Measurements from ENCODE around the gene ACTN4.

The ACTN4 gene

DNA sequence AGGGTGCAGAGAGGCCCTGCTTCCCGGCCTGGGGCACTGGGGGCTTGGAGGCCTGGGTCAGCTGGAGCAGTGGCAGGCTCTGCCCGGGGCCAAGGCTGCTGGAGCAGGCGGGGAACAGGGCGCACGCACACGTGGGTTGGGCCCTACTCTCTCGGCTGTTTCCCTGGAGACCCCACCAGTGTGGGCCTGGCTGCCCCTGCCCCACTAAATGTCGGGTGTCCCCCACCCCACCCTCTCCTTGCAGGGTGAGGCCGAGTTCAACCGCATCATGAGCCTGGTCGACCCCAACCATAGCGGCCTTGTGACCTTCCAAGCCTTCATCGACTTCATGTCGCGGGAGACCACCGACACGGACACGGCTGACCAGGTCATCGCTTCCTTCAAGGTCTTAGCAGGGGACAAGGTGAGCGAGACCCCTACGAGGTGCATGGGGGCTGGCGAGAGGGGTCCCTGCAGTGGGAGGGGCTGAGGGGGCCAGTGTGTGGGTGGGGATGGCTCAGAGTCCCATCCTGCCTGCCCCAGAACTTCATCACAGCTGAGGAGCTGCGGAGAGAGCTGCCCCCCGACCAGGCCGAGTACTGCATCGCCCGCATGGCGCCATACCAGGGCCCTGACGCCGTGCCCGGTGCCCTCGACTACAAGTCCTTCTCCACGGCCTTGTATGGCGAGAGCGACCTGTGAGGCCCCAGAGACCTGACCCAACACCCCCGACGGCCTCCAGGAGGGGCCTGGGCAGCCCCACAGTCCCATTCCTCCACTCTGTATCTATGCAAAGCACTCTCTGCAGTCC, 81.5 kb downstream of the ACTN4 start:
- no peak for DNase-seq

DNA sequence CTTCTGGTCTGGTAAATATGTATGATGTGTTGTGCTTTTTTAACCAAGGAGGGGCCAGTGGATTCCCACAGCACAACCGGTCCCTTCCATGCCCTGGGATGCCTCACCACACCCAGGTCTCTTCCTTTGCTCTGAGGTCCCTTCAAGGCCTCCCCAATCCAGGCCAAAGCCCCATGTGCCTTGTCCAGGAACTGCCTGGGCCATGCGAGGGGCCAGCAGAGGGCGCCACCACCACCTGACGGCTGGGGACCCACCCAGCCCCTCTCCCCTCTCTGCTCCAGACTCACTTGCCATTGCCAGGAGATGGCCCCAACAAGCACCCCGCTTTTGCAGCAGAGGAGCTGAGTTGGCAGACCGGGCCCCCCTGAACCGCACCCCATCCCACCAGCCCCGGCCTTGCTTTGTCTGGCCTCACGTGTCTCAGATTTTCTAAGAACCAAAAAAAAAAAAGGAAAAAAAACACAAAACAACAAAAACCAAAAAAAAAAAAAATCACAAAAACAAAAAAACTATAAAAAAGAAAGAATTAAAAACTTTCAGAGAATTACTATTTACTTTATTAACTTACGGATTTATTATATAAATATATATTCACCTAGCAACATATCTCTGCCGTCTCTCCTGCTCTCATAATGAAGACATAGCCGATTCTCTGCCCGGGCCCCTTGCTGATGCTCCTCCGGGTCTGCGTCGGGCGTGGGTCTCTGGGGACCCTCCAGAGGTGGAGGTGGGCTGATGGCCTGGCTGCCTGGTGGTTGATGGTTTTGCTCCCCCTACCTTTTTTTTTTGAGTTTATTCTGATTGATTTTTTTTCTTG, 82.4 kb downstream of the ACTN4 start:
- peak; percentile 48 for DNase-seq

DNA sequence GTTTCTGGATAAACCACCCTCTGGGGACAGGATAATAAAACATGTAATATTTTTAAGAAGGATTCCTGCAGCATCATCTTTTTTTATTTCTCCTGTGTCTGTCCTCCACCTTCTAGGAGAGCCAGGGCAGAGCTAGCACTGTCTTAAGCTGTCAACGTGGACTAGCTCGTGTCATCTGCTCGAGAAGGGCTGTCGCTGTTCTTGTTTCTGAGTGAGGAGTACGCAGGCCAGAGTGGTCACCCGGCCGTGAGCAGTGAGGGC, 83.0 kb downstream of the ACTN4 start:
- no peak for DNase-seq

DNA sequence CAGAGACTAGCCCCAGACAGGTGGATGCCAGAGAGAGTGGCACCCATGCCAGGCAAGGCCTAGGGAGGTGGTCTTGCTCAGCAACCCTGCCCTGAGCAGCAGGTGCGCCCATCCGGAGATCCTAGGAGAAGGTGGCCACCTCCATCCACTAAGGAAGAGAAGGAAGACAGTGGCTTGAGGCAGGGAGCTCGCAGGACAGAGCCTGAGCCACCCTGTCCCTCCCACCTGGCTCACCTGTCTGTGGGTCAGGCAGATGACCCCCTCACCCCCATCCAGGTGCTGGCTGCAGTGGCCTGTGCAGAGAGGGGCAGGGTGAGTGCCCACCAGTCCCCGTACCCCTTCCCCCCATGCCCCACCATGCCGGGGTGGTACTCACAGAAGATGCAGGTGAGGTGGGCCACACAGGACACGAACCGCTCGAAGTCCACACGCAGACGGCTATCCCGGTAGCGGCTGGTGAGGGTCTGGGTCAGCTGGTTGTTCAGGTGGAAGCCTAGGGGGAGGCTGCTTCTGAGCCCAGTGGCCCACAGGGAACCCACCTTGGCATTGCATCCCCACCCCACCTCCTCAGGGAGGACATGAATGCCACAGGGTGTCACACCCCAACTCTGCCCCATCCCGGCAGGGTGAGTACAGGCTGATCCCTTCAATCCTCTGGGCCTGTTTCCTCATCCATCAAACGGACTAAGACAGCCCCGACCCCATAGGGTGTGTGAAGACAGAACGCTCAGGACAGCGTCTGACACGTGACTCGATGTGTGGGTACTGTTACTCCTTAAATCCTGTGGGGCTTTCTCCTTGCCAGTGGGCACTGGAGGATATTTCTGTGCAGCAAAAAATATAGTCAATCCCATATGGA, 83.5 kb downstream of the ACTN4 start:
- DNase-seq = no peak

DNA sequence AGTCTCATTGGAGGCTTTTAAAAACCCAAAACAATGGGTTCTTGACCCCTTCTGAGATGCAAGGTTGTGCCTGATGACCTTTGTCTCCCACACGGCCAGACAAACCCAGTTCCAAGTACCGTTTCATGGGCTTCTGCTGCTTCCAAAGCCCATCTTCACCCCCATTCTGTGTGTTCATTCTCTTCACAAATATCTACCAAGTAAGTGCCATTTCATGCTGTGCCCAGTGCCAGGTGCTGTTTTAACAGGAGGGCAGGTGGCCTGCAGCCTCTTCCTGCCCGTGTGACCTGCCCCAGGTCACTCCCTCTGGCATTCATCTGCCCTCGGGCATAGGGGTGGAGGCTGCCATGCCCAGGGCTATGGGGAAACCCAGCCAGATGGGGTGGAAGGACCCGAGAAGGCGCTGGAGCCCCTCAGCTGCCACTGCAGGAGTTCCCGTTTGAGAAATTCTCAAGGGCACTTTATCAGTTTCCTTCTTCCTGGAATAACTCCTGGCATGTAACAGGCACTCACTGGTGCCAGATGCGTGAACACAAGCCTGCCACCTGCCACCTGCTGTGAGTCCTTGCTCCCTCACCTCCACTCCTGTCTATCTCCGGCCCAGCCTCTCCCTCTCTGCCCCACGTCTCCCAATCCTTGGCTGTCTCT, 84.3 kb downstream of the ACTN4 start:
- DNase-seq = peak; percentile 32

DNA sequence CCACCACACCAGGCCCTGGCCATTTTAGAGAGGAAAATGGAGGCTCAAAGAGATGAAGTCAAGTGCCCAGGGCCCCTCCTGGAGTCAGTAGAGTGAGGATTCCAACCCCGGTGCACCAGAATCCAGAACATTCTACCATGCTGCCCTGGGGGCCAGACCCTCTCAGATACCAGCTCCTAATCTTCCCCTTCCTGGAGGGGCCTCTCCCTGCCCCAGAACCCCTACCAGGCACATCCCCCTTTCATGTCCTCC, 85.7 kb downstream of the ACTN4 start:
- DNase-seq = no peak

DNA sequence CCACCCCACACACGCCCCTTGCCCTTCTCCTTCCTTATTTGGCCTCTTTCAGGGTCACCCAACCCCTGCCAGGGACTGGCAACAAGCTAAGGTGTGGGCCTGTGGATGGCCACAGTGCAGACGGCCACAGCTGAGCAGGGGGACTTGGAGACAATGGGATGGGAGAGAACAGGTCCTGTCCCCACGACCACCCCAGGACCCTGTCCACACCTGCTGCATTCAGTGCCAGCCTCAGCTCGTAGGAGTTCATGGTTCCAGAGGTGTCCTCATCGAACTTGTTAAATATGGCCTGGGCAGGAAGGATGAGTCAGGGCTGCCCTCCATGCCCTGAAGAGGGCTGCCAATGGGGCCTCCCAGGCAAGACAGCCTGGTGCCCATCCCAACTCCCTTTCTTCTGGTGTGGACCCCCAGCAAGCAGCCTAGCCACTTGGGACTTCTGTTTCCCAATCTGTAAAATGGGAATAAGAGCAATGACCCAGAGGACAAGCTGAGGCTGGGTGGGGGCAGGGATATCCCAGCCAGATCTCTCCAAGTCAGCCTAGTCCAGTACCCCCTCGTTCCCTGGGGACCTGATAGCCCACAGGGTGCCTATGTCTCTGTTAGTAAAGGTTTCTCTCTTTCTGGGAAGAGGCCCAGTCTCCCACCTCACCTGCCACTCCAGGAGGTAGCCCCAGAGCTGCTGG, 86.2 kb downstream of the ACTN4 start:
- DNase-seq = no peak

DNA sequence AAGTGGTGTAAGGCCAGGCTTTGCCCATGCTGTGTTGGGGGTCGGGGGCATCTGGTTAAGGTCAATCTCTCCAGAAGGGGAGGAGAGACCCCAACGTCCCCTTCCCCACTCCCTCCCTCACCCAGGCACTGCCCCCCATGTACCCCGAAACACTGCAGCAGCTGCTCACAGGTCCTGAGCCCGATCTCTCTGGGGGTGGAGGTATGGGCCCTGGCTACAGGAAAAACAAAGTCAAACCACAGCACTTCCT, 86.7 kb downstream of the ACTN4 start:
- DNase-seq = no peak

DNA sequence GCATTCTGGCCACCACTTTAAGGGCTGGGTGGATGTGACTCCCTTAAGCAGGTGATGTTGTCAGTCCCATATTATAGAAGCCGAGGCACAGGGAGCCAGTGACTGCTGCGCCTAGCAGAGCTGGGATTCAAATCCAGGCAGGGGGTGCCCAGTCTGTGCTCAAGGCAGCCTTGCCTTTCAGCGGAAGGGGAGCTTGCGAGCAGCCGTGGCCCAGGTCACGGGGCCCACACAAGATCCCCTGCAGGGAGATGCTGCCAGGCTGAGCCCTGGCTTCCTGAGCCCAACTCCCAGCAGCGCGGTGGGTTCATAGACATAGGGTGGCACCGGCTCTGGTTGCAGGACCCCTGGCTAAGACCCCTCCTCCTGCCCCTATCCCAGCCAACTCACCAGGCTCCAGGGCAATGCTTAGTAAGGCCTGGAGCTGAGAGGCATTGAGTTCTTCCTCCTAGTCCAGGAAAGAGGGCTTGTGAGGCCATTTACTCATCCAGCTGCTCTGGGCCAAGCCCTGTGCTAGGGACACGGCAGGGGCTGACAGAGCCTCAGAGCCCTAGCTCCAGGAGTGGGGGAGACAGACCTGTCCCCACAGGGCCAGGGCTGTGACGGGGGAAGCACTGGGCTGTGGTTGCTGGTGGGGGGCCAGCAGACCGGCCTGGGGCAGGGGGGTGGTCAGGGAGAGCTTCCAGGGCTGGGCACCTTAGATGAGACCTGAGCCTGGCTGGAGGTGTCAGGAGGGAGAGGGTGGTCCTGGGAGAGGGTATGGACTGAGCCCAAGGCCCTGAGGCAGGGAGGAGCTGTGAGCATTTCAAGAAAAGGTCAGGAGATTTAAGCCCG, 87.2 kb downstream of the ACTN4 start:
- DNase-seq = no peak

DNA sequence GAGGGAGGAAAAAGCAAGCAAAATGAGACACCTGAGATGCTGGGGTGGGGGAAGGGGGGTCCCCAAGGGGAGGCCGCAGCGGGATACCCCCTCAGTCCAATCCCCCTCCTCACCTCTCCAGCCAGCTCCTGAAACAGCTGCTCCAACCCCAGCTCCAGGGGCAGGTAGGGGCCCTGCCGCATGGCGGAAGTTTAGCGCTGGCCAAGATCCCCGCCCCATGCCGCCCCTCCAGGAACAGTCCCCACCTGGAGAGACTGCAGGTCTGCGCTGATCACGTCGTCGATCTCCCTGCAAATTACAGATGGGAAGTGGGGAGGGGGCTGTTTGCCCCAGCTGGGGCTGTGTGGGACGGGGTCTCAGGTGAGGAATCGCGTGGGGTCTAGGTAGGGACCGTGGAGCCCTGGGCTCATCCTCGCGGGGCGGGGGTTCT, 87.8 kb downstream of the ACTN4 start:
- DNase-seq = peak; percentile 60

DNA sequence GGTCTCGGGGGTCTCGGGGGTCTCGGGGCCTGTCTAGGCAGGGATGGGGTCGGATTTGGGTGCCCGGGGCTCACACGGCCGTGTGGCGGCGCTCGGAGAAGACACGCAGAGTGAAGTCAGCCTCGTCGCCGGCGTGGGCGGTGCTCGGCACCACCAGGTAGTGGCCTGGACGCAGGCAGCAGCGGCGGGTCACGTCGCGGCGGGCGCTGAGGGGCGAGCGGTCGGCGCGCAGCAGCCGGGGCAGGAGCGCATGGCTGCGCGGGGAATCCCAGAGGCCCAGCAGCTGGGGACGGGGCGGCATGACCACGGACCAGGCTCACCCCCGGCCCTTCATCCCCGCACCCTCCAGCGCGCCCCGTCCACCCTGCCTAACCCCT, 88.6 kb downstream of the ACTN4 start:
- DNase-seq = peak; percentile 65

DNA sequence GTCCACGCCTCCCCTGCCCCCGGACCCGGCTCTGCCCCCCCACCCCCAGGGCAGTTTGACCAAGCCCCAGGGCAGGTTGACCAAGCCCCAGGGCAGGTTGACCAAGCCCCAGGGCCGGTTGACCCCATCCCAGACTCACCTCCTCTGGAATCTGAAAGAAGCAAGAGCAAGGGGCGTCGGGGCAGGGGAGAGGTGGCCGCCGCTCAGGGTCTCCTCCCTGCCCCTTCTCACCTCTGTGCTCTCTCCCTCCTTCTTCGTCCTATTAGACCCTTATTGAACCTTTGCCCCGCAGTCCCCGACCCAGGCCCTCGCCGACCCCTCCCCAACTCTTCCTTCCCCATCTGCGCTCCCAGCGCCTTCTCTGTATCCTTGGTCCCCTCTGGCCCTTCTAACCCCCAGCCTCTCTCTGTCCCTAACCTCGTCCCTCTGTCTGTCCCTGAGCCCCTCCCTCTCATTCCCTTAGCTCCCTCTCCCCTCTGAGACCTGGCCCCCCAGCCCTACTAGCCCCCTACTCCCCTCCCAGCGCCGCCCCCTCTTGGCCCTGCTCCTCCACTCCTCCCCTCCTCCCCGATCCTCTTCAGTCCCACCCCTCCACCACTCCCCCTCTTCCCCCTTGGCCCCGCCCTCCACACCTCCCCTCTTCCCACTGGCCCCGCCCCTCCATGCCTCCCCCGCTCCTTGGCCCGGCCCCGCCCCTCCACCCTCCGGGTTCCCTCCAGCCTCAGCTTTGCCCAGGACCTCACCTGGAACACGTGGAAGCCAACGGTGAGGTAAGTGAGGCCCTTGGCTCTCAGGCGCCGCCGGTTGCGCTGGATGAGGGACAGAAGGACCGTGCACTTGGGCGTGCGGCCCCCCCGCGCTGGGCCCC, 89.2 kb downstream of the ACTN4 start:
- peak; percentile 82 for DNase-seq

DNA sequence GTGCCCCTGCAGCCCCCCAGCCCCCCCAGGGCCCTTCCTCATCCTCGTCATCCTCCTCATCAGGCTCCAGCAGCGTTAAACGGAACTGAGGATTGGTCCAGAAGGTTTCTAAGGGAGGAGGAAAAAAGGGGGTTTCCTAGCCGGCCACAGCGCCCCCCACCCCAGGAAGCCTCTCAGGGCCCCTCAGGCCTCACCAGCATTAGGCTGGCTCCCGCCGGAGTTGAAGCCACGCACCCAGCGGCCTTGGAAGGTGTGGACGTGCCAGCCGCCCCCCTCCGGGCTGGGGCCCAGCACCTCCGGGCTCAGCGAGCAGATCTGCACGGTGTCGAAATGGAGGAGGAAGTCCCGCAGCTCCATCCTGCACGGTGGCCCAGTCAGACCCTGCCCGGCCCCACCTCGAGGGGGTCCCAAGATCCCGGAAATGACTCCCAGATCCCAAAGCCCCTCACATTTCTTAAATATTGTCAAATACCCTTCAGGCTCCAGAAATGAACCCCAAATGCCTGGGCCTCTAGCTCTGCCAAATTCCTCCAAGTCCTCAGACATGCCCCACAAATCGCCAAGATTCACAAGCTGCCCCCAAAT, 89.9 kb downstream of the ACTN4 start:
- DNase-seq = no peak

DNA sequence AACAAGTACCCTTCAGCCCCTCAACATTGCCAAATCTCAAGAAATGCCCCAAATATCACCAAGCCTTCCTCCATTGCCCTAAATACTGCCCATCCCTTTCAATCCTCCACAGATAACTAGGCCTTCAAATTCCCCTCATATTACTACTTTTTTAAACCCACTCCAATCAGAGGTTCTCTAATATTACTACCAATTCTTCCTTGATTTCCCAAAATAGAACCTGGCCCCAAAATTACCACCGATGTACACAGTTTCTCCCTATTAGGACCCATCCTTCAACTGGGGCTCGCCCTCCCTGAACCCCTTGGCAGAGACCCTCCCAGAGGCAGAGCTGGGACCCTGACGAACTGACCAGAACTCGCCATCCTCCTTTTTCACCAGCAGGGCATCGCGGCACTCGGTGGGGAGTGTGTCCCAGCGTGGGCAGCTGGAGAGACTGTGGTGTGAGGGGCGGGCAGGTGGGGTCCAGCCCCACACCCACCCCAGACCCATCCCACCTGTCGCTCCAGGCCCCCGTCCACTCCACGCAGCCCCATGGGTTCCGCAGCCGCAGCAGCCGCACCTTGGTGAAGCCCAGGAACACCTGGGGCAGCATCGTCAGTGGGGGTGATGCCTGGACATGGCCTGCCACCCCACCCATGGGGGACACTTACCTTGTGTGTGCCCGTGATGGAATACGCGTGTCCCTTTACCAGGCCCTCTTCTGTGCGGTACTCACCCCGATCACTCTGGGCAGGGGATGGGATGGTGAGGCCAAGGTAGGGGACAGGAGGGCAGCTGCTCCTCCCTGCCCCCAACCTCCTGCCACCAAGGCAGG, 90.7 kb downstream of the ACTN4 start:
- DNase-seq = no peak

DNA sequence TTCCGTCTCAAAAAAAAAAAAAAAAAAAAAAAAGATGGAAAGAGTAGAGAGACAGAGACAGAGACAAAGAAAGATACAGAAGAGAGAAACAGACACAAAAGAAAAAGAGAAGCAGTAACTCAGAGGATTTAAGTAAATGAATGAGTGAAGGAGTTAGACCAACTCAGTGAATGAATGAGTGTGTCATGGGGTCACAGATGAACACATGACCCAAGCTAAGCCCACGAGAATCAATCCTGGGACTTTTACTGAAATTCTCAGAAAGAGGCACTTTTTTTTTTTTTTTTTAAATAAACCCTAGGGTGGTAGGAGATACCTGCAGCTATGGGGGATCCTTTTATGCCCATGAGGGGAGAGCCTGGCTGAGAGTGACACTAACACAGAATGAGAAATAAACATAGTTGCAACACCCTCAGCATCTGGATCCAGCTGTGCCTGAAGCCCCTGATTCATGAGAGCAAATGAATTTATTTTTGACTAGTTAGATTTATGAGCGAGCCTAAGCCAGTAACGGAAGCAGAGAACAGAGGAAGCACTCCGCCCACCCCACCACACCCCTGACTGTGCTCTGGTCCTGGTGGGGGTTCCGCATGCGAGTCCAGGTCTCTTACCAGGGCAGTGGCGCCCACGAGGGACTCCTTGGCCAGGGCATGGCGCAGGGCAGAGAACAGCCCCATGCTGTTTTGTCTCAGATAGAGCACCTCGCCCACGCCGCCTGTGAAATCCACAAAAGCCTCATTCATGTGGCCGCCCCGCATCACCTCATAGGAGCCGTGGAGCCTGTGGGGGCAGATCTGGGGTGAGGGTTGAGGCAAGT, 92.2 kb downstream of the ACTN4 start:
- DNase-seq = no peak

DNA sequence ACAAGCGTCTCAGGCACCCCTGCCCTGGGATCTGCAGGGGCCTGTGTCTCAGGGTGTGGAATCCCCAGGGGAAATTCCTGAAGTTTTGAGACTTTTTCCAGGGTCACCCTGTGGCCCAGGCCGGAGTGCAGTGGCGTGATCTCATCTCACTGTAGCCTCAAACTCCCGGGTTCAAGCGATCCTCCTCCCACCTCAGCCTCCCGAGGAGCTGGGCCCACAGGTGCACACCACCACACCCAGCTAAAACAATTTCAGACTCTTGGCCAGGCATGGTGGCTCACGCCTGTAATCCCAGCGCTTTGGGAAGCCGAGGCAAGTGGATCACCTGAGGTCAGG, 92.8 kb downstream of the ACTN4 start:
- no peak for DNase-seq

DNA sequence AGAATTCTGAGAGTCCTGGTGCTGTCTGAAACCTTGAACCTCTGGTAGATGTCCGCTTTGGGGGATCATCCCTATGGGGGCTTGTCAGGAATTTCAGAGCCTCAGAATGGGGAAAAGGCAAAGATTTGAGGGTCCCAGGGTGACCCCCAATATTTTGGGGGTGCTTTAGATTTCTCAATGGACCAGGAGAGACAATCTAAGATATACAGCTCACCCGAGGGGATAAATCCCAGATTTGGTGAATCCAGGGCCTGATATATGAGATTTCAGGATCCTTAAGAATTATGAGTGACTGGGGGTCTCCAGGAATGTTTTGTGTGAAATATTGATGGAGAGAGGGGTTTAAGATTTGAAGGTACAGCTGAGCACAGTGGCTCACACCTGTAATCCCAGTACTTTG, 93.5 kb downstream of the ACTN4 start:
- DNase-seq = no peak

DNA sequence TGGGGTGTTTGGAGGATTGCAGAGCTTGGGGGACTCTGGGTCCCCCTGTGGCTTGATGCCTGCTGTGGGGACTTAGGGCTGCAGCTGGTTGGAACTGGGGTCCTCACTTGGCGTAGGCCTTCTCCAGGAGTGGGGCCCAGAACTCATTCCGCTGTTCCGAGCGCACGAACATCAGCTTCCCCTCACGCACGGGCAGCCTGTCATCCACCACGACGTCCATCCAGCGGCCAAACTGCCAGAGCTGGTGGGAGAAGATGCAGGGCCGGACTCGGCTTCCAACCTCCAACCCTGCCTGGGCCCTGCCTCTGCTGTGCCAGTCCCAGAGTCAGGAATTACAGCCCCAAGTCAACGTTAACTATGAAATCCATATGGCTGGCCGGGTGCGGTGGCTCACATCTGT, 94.2 kb downstream of the ACTN4 start:
- DNase-seq = no peak

DNA sequence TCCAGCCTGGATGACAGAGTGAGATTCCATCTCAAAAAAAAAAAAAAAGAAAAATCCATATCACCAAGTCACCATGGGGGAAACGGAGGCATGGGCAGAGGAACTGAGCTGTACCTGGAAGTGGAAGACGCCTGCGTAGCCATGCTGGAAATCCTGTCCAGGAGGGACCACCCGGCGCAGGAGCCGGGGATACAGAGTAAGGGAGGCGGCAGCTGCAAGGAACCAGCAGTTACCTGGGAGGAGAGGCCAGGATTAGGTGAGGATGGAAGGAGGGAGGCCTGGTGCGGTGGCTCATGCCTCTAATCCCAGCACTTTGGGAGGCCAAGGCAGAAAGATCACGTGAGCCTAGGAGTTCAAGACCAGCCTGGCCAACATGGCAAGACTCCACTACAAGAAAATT, 94.8 kb downstream of the ACTN4 start:
- no peak for DNase-seq

Data from NCI-H146 (cell line).